Glomerular visceral epithelial cell (primary cell): ENCODE measurements around the gene METTL24.
"Not testable (repeated sequence)": the region's sequence is repeated elsewhere in the genome, so short reads cannot be mapped to it uniquely, and the experiment has no call there.

Source experiments
- DNase-seq: peaks from one replicate; pipeline ENCODE4 v3.0.0-alpha.2; 2016; ENCODE audit errors: extremely low spot score

Gene METTL24

DNA sequence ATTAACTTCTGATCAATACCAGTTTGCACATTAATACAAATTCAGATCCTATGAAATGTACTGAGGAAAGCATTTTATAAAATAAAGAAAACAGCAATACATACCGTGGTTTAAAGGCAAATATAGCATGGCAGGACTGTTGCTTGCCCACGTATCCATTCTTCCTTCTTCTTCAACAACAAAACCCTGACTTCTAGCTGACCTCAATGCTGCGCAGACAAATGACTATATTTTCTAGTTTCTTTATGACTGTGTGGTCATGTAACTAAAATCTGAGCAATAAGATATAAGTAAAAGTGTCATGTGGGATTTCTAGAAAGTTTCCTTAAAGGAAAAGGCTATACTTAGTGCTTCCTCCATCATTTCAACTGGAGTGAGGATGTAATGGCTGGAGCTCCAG is 92.9 kb downstream of the METTL24 start:
- no peak for DNase-seq

DNA sequence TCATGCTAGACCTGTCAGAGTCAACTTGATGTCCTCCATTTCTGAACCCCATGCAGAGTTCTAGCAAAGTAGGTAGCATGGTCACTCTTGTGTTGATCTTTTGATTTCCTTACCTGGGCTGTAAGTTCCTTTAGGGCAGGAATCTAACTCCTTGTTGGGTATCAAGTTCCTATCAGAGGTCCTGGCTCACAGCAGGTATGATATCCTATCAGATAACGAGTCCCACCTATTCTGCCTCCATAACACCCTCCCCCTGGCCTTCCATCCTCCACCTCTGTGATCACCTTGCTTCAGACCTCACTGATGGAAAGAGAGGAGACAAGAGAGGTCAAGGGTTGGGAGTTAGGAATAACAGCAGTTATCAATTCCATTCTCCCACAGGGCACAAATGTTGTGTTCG is 101.8 kb downstream of the METTL24 start:
- DNase-seq: no peak

GRCh38 chr6:110255211-110255750 is 102.9 kb downstream of the METTL24 start:
- DNase-seq: peak; percentile 30

DNA sequence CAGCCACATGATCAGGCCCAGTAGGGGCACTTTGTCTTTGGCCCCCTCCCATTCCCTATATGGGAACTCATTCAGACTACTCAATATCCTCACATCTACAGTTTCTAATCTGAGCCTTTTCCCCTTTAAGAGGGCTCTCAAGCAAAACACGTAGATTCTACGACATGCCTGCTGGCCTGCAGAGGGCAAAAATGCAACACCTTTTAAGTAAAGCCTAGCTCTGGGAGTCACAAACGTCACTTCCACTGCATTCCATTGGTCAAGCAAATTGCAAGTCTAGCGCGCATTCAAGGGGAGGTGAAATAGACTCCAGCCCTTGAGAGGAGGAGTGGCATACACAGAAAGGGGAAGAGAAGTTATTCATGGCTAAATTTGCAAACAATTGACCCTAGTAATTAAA is 107.3 kb downstream of the METTL24 start:
- no peak for DNase-seq

DNA sequence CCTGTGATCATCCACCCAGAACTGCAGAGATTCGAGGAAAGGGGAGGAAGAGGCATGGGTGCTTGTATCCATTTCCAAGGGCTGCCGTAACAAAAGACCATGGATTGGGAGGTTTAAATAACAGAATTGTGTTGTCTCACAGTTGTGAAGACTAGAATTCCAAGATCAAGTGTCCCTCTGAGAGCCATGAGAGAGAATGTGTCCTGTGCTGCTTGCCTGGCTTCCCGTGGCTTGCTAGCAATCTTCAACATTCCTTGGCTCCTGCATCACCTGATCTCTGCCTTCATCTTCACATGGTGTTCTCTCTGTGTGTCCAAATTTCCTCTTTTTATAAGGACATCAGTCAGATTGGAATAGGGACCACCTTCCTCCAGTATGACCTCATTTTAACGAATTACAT is 108.1 kb downstream of the METTL24 start:
- DNase-seq: no peak

- DNase-seq: no peak
Measured at GRCh38 chr6:110246900-110247546, 111.1 kb downstream of the METTL24 start.

DNA sequence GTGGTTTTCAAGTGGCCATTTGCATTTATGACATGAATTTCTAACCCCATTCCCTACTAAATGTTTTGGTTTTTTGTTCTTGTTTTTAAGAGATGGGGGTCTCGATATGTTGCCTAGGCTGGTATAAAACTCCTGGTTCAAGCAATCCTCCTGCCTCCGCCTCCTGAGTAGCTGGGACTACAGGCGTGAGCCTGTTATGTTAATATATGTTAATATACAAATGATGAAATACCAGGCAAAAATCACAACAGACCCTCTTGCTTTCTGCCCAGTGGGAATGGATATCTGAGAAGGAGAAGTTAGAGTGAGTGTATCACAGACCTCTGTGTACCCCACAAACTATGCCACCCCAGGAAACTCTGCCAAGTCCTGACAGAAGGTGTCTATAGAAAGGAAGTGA is 111.8 kb downstream of the METTL24 start:
- DNase-seq: no peak

DNA sequence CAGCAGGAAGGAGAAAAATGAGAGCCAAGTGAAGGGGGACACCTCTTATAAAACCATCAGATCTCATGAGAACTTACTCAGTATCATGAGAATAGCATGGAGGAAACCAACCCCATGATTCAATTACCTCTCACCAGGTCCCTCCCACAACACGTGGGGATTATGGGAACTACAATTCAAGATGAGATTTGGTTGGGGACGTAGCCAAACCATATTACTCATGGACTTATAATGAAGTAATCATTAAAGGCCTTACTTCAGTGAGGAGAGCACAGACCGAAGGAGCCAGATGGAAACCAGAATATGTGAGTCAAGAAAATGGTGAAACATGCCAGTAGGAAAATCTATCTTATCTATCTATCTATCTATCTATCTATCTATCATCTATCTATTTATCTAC is 113.5 kb downstream of the METTL24 start:
- not testable (repeated sequence) for DNase-seq

- DNase-seq: no peak
Measured at GRCh38 chr6:110239526-110240274, 118.4 kb downstream of the METTL24 start.

DNA sequence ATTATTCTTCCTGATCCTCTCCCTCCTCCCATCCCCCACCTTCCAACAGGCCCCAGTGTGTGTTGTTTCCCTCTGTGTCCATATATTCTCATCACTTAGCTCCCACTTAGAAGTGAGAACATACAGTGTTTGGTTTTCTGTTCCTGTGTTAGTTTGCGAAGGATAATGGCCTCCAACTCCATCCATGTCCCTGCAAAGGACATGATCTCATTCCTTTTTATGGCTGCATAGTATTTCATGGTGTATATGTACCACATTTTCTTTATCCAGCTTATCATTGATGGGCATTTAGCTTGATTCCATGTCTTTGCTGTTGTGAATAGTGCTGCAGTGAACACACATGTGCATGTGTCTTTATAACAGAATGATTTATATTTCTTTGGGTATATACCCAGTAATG is 122.1 kb downstream of the METTL24 start:
- not testable (repeated sequence) for DNase-seq

DNA sequence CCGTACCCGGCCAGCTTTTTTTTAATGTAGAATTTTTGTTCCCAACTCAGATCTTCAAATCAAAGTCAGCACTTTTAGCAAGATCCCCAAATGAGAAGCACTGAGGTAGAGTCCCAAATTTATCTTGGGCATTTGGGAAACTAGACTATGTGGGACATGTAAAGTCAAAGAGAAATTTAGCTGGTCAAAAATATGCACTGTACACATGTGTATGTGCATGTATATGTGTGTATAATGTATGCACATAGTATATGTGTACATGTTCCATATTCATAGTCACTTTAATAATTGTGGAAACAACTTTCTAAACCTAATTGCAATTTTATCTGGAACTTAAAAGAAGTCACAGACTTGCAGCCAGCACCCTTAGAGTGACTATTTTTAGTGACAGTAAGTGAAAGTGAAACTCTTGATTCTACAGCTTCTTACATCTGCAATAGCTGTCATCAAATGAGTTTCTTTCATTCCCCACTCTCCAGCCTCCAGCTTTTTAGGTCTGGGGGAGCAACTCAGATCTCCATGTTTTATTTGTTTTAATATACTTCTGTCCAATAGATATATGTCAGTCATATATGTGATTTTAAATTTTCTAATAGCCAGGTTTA is 124.3 kb downstream of the METTL24 start:
- no peak for DNase-seq

- DNase-seq: no peak
Measured at GRCh38 chr6:110232450-110232849, 125.7 kb downstream of the METTL24 start.

DNA sequence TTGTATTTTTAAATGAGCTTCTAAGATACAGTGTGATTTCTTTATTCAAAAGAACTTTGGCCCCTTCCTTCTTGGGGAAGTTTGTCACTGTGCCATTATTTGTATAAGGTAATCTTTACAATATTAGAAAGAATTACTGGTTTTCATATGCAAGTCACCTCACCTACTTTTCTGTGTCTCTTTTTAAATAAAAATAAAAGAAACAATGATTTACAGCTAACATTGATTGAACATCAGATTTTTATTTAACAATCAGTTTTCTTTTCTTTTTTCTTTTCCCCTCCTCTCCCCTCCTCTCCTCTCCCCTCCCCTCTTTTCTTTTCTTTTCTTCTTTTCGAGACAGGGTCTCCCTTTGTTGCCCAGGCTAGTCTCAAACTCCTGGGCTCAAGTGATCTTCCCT is 131.9 kb downstream of the METTL24 start:
- no peak for DNase-seq

DNA sequence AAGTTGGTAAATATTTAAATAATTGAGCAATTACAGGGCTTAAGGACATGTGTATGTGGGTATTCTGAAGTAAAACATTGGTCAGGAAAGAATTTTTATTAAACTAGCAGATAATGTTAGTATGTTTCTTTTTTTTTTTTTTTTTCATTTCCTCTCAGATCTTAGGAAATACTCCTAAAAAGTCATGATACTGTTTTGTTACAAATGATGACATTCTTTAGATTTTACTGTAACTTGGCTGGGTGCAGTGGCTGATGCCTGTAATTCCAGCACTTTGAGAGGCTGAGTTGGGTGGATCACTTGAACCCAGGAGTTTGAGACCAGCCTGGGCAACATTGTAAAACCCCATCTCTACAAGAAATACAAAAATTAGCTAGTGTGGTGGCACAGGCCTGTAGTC is 136.4 kb downstream of the METTL24 start:
- DNase-seq: no peak

GRCh38 chr6:110217266-110217665 is 140.9 kb downstream of the METTL24 start:
- DNase-seq: peak; percentile 20

DNA sequence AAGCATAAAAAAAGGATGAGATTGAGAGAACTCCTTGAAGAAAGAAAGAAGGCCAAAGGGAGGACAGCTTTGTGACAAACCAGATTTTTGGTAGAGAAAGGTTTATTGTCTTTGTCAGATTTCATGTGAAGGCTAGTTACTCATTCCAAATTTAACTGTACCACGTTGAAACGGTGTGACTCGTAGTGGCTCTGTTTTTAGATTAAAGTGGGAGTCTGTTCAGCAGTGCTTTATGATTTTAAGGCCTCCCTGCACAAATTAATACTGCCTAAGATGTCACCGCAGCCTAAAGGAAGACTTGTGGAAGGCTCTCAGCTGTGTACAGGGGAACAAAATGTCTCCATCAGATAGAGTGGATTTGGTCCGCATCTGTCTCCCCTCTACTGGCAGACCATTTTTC is 142.0 kb downstream of the METTL24 start:
- no peak for DNase-seq

- DNase-seq: no peak
Measured at GRCh38 chr6:110214338-110214737, 143.8 kb downstream of the METTL24 start.

GRCh38 chr6:110211753-110212152 is 146.4 kb downstream of the METTL24 start:
- no peak for DNase-seq

DNA sequence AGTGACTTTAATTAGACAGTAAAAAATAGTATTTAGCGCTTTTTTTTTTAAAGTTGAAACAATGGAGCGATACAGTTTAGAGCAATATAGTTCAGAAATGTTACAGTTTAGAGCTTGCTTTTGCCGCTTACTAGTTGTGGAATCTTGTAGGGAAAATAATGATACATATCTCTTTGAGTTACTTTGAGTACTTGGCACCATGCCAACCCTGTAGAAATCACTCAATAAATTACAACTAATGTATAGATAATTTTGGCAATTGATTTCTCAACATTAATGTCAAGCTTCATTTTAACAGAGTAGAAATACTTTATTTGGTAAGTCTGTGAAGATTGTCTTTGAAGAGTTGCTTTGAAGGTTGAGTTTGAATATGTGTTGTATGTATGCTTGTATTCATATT is 150.5 kb downstream of the METTL24 start:
- DNase-seq: no peak

DNA sequence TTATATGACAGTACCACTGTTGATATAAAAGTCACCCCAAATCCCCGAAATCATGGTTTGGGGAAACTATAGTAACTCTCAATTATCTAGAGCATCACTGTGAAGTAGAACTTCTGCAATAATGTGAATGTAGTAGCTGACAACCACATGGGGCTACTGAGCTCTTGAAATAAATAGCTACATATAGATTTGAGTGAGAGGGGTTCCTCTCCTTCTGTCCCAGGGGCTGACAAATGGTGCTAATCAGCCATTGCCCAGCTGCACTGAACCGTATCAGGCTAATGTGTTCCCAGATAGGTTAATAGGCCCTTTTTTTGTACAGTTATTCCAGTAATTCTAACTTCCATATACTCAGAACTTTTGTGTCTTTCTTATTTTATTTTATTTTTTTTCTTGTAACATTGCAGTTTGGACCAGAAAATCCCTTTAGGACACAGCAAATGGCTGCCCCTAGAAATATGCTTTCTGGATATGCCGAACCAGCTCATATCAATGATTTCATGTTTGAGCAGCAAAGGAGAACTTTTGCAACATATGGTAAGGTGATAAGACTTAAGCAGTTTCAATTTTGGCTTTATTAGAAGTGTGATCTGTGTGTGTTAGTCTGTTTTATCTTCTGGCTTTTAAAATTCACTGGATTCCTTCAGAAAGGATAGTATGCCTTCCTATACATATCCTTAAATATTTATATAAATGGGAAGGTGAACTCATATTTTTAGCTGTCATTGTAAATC is 156.8 kb downstream of the METTL24 start:
- DNase-seq: no peak

DNA sequence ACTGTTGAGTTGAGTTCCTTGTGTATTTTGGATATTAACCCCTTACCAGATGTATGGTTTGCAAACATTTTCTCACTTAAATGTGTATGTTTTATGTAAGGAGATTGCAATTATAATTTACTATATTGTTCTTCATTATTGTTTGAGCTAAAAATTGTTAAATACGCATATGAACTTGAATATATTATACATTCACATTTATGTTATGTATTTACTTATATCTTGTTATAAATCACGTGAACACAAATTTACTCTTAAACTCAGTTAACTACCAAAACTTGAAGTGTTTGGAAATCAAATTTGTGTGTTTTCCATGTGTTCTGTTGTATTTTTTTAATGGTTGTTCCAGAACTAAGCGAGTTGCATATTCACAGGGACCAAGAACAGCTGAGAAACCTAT is 159.6 kb downstream of the METTL24 start:
- no peak for DNase-seq

DNA sequence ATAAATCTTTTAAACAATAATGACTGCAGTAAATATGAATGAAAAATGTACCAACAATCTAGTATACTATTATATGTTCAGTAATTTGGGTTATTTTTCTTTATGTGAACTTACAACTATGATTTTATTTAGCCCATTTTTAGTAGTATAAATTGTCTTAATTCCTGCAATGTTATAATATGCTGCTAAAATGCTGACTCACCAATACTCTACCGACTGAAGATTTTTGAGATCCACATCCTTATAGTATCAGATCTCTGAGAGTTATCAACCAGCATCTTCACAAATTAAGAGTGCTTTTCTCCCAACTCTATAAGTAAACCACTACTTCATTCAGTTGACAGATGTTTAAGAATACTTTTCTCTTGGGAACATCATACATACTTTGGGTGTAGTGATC is 161.3 kb downstream of the METTL24 start:
- DNase-seq: no peak
